HG03354 (cell line): ENCODE data around the gene SLC9A9.
"Not testable (repeated sequence)": the region's sequence is repeated elsewhere in the genome, so short reads cannot be mapped to it uniquely, and the experiment has no call there.

Source experiments
- ATAC-seq: cut with Tn5 transposase; IDR thresholded peaks from one replicate; pipeline ENCODE4 v1.9.1; 2021; ENCODE audit warnings: mild to moderate bottlenecking; ENCODE audit not compliant: unreplicated experiment, poor library complexity, severe bottlenecking

Gene SLC9A9

GRCh38 chr3:143814443-143814889, 33.8 kb downstream of the SLC9A9 start:
- ATAC-seq = peak; percentile 65

GRCh38 chr3:143812481-143812880, 35.8 kb downstream of the SLC9A9 start:
- ATAC-seq = no peak

GRCh38 chr3:143811602-143812001, 36.7 kb downstream of the SLC9A9 start:
- ATAC-seq = no peak

DNA sequence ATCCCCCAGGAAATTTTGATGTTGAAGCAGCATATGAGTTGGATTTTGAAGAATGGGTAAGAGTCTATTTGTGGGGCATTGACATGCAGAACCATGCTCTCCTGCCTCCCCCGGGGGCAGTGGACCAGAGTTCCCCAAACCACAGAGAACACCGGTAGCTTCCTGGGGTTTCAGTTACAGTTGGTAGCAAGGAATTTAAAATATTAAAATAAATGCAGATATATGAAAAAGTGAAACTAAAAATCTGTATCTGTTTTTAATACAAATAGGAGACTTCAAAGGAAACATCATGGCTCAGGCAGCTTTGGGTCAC, 37.4 kb downstream of the SLC9A9 start:
- ATAC-seq = no peak

- ATAC-seq = no peak
Measured at GRCh38 chr3:143810166-143810952, 37.9 kb downstream of the SLC9A9 start.

- ATAC-seq = no peak
Measured at GRCh38 chr3:143809121-143809621, 39.1 kb downstream of the SLC9A9 start.

DNA sequence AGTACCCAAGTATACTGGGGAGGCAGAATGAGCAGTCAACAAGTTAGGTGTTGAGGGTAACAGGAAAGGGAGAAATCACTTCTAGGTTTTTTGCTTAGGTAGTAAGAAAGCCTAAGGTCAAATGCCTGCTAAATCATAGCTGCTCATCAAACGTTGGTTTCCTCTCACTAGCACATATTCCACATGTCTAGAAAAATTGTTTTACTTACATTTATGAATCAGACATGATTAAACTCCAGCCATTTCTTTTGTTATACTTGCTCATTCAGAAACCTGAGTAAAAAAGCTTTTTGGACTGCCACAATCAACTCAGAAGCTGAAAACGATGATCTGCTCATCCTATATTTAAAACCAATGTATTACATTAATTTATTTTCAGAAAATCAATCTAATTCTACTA, 40.2 kb downstream of the SLC9A9 start:
- ATAC-seq = no peak

- no peak for ATAC-seq
Measured at GRCh38 chr3:143806038-143806437, 42.2 kb downstream of the SLC9A9 start.

DNA sequence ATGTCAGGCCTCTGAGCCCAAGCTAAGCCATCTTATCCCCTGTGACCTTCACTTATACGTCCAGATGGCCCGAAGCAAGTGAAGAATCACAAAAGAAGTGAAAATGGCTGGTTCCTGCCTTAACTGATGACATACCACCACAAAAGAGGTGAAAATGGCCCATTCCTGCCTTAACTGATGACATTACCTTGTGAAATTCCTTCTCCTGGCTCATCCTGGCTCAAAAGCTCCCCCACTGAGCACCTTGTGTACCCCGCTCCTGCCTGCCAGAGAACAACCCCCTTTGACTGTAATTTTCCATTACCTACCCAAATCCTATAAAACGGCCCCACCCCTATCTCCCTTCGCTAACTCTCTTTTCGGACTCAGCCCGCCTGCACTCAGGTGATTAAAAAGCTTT, 42.8 kb downstream of the SLC9A9 start:
- not testable (repeated sequence) for ATAC-seq

GRCh38 chr3:143801046-143801445, 47.2 kb downstream of the SLC9A9 start:
- not testable (repeated sequence) for ATAC-seq

GRCh38 chr3:143798151-143798550, 50.1 kb downstream of the SLC9A9 start:
- ATAC-seq = not testable (repeated sequence)

DNA sequence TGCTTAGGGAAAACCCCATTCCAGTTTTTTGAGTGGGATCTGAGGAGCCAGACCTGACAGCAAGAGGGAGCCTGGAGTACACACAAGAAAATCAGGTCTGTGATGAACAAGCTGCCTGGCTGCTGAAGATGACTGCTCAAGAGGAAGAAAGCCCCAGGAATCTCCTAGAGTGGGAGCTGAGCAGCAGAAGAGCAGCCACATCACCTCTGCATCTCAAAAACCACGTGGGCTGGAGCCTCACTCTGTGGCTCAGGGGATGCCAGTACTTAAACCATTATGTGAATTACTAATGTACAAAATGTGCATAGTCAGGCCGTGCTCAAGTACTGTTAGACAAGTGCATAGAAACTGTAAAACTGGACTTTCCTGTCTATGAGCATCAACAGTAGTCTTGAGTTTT, 52.4 kb downstream of the SLC9A9 start:
- ATAC-seq = no peak

GRCh38 chr3:143794793-143795462, 53.3 kb downstream of the SLC9A9 start:
- ATAC-seq = no peak

DNA sequence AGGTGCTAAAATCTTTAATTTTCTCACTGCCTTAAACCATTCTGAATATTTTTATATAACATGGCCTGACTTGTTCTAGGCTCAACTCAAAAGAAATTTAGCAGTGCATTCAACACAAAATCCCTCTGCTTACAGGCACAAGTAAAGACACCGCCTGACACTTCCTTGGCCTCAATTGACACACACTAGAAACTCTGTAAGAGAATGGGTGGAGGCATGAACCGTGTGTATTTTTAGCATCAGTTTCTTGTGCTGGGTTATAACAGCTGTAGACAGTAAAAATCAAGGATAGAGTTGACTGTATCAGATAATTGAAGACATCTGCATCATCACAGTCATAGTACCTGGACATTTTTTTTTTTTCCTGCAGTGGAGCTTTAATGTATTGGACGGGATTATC, 54.3 kb downstream of the SLC9A9 start:
- no peak for ATAC-seq

DNA sequence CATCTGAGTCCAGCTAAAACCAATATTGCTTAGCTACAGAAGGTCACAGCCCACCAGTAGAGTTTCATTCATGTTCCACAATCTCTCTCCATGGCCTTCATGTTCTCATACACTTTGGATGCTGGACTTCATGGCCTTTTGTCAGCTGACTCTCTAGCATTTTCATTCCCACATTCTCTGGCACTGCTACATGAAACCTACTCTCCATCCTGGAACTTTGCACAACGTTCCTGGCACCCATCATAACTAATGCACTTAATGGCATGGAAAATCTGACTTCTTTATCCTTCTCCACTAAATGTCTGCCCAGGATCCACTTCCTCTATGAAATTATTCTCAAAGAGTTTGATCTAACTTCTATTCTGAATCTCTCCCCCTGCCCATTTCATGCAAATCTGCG, 56.9 kb downstream of the SLC9A9 start:
- no peak for ATAC-seq

DNA sequence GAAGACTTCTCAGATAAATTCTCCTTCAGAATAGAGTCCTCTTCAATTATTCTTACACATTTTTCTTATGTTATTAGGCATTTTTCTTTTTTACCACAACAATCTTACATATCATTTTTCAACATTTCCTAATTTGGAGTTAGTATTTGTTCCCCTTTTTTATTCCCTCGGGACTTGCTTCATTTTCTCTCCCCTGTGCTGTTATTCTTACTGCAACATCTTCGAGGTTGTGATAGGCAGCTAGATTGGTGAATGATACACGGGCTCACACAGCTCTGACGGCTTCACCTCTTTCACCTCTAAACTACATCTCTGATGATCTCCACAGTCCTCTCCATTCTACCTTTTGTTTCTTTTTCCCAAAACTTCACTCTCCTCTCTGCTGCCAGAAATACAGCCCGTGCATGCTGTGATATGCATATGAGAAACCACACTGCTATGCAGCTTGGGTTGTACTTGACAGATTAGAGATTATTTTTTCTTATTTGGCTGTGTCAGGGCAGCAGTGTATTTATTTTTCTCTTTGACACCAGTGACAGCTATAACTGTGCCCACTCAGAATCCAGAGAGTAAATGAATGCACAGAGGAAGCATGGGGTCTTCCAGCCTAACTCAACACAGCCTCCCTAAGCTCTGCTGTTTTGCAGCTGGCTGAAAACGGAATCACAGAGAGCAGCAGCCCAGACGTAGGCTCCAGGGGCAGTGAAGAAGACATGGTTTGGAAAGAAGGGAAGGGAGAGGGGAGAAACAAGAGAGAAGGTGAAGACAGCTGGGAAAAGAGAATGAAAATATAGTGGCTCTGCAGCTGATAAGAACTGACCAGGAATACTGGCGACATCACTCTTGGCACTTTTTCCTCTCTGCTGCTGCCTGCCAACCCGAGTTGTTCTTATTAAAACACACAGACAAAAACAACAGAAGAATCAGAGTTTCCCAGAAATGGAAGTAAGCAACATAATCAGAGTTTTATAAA, 61.8 kb downstream of the SLC9A9 start:
- no peak for ATAC-seq

- no peak for ATAC-seq
Measured at GRCh38 chr3:143784446-143784845, 63.8 kb downstream of the SLC9A9 start.

GRCh38 chr3:143783851-143784370, 64.4 kb downstream of the SLC9A9 start:
- no peak for ATAC-seq

GRCh38 chr3:143775459-143775858, 72.8 kb downstream of the SLC9A9 start:
- peak; percentile 97 for ATAC-seq

DNA sequence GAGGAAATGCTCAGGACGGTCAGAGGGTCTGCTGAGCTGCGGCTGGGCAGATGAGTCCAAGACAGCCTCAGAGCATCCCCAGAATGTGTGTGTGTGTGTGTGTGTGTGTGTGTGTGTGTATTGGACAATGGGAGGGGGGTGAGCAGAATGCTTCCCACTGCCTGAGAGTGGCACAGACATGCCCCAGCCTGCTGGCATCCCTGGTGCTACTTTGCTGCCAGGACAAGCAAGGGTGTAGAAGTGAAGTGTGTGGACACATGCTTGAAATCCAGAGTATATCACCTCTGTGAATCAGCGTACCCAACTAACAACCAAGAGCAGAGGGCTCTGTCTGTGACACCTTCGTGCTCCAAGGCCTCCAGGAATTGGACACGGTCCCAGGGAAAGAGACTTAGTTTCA, 76.3 kb downstream of the SLC9A9 start:
- ATAC-seq = no peak
